Muscle of back (tissue), 11 donors: ENCODE measurements around the gene RHBDL1. TPM values are rescaled to one million over a fixed set of nuclear protein-coding genes. Genes with fewer than 3 reads are reported as not detected.

Experiments
- DNase-seq, 3 donors: peaks; one replicate each; pipeline versions ENCODE4 v3.0.0 to v3.0.0-alpha.2; 2013
- polyA plus RNA-seq, 10 donors: library from polyadenylated mRNA; unstranded; fragments of 120-200 nt; gene quantifications; one replicate each; pipeline ENCODE4 v1.2.1, GENCODE V29; 2013; ENCODE audit not compliant: insufficient read length in 10 of 10

The RHBDL1 gene
- polyA plus RNA-seq, 10 donors: 0.85 to 1.8 (median 1.2) TPM

DNA sequence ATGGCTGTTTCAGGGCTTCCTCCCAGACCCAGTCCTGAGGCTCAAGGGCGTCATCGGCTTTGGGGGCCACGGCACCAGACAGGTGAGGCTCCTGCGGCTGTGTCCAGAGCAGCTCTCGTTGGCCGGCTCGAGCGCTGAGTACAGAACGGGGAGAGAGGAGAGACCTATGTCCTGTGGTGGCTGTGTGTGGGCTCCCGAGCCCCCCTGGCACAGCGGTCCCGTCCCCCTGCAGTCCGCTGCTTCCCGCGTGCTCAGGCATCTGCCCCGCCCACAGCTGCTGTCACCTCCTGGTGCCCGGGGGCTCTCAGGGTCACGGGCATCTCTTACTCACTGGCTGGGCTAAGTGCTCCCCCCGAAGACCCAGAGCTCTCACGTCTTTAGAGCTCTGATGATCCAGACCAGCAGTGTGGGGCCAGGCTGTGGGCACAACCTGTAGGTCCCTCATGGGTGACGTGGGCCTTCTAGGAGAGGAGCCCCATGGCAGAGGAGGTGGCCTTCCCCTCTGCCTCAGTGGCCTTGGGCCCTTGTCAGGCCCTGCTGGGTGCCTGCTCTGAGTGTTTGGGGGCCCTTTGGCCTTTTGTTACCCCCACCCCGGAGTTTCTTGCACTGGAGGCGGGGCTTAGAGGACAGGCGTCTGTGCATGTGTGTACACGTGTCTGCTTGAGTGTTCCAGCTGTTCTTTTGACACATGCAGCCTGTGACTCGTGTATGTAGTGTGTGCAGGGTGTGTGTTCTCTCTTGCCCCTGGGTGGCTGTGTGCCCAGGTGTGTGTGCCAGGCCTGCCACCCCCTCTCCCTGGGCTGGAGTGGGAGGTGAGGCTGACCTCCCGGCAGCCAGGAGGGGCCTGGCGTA lies 22.8 kb upstream of the RHBDL1 start:
- no peak for DNase-seq

DNA sequence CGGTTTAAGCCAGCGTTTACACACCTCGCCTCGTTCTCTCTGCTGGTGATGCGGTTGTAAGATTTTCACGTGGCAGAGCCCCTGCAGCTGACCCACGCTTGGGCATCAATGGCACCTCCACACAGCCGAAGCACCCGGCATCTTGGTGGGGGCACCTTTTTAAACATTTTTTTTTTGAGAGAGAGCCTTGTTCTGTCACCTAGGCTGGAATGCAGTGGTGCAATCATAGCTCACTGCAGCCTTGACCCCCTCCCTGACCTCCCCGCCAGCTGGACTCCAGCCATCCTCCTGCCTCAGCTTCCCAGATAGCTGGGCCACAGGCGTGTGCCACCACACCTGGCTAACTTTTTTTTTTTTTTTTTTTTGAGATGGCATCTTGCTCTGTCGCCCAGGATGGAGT lies 21.4 kb upstream of the RHBDL1 start:
- no peak for DNase-seq

DNA sequence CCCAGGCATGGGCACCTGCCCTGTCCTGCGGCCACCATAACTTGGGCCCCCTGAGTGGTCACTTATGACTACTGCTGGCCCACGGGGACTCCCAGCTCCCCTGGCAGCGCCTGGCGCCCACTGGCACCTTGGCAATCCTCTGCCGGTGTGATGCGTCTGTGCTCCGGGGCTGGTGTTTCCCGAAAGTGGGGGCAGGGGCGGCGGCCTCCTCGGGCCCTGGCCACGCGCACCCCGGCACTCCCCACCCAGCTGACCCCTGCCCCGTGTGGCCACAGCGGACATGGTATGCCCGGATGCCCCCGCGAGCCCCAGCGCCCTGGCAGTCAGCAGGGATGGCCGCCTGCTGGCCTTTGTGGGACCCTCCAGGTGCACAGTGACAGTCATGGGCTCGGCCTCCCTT lies 18.0 kb upstream of the RHBDL1 start:
- no peak for DNase-seq

- no peak for DNase-seq
These were observed 16.5 kb upstream of the RHBDL1 start for GRCh38 chr16:658679-659571.

DNA sequence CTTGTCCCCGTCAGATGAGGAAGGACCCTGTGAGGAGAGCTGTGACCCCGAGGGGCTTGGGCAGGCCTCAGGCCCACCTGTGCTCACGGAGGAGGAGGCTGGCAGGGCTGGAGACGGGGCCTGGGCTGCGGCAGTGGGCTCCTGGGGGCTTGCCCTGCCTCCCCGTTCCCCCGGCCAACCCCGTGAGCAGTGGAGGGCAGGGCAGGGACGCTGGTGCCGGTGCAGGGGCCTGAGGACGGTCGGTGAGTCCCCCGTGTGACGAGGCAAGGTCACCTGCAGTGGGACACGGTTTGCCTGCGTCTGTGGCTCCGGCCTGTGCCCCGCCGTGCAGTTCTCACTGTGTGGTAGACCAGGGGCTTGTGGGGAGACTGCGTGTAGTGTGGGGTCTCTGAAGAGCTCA lies 15.9 kb upstream of the RHBDL1 start:
- DNase-seq: no peak

DNA sequence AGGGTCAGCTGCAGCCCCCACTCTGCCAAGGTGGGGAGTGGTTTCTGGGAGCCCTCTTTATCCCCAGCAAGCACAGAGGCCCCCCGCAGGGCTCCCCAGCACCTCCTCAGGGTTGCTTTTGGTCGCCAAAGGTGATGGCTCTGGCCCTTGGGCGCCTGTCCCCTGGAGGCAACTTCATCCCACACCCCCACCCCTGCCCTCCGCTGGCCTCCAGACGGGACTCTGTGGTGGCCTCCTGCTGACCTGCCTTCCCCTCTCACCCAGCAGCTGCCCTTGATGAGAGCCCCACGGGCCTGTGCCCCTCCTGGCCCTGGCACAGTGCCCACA lies 15.4 kb upstream of the RHBDL1 start:
- DNase-seq: no peak

- DNase-seq: peak; percentile 48 to 77 (median 71)
These were observed 14.8 kb upstream of the RHBDL1 start for GRCh38 chr16:660459-661183.

DNA sequence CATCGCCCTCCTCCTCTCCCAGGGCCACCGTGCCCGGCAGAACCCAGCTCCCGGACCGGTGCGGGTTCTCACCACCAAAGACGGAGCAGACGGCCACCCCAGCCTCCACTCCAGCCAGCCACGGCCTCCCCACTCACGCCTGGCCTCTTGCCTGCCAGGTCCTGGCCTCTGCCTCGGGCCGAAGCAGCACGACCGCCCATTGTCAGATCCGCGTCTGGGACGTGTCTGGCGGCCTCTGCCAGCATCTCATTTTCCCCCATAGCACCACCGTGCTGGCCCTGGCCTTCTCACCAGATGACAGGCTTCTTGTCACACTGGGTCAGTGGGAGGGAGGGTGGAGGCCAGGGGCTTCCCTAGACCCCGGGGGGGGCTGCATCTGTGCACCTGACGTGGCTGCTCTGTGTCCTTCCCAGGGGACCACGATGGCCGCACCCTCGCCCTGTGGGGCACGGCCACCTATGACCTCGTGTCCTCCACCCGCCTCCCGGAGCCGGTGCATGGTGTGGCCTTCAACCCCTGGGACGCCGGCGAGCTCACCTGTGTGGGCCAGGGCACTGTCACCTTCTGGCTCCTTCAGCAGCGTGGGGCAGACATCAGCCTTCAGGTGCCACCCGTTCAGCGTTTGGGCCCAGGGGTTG lies 14.2 kb upstream of the RHBDL1 start:
- no peak for DNase-seq

DNA sequence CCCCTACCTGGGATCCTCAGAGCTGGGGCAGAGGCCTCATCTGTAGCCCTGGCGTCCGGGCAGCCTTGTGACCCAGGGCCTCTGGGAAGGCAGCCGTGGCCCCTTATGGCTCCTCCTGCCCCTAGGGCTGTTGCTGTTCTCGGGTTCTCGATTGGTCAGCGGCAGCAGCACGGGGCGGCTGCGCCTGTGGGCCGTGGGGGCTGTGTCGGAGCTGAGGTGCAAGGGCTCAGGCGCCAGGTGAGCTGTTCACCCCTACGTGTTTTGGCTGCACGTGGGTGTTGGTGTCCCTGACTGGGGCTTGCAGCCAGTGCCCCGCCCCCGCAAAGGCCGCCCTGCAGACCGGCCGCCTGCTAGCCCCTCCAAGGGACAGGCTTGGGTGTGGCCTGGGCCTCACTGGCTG lies 13.4 kb upstream of the RHBDL1 start:
- no peak for DNase-seq

- DNase-seq: no peak
These were observed 12.9 kb upstream of the RHBDL1 start for GRCh38 chr16:662597-662996.

- DNase-seq: no peak
These were observed 8.9 kb upstream of the RHBDL1 start for GRCh38 chr16:666572-666971.

- DNase-seq: no peak
These were observed 8.2 kb upstream of the RHBDL1 start for GRCh38 chr16:667113-667779.

DNA sequence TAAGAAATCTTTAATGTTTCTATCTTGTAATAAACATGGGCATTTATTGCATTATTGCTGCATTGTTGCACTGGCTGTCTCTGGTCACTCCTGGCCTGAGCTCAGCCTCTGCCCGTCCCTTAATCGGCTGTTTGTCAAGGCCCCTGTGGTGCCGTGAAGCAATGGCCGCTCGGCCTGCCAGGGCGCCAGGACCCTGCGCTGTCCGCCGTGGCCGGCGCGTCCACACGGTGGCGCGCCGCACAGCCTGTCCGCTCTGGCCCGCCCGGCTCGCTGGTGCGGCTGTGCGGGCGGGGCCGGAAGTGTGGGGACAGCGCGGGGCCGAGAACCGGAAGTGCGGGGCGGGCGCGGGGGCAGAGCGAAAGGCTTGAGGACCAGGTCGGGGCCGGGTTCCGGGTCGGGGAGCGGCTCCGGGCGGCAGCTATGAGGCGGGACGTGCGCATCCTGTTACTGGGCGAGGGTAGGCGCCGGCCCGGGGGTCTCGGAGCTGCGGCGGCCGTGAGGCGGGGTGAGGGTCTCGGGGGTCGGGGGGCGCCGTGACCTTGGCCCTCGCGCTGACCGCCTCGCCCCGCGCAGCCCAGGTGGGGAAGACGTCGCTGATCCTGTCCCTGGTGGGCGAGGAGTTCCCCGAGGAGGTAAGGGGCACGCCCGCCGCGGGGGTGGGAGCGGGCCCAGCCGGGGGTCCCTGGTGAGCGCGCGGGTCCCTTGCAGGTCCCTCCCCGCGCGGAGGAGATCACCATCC lies 7.5 kb upstream of the RHBDL1 start, which contains the start of gene RHOT2:
Gene RHOT2 (plus strand): TSS at position 353 of the 739 bp plus-strand sequence. CDS start 68 bp downstream, at position 421.
- peak; percentile 90 to 96 (median 92) for DNase-seq

DNA sequence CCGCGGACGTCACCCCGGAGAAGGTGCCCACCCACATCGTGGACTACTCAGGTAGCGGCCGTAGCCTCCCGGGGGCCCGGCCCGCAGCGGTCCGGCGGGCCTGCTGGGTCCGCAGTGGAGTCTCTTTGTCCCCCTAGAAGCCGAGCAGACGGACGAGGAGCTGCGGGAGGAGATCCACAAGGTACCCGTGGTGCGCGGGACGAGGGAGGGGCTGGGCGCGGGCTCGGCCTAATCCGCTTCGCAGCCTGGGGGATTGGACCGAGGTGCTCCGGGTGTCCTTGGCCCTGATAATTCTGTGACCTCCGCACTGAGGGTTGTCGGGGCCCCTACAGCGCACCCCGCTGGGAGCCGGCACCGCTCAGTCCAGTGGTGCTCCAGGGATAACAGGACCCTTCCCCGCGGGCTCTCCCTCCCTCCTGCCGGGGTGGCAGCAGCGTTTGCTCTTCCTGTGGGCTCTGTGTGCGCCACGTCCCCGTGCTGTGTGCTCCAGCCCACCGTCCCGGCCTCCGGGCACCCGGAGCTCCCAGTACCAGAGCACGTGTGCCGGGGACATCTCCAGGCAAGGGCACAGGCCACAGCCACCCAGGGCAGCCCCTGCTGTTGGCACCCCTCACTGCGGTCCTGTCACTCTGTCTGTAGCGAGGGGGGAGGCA lies 6.8 kb upstream of the RHBDL1 start:
- DNase-seq: no peak

DNA sequence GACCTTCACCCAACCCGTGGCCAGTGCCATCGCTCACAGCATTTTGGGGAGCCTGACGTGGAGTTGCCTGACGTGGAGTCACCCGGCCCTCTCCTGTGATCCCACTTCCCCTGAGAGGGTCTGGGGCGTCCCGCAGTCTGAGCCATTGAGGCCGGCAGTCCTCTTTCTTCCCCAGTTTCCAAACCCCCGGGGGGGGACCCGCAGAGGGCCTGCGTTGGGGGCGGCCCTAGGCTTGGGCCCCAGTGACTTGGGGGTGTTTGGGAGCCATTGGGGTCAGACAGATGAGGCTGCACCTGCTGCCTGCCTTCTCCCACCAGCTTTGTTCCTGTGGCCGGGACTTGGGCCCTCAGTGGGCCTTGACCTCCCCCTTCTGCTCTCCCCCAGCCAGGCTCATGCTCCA lies 5.8 kb upstream of the RHBDL1 start:
- no peak for DNase-seq

DNA sequence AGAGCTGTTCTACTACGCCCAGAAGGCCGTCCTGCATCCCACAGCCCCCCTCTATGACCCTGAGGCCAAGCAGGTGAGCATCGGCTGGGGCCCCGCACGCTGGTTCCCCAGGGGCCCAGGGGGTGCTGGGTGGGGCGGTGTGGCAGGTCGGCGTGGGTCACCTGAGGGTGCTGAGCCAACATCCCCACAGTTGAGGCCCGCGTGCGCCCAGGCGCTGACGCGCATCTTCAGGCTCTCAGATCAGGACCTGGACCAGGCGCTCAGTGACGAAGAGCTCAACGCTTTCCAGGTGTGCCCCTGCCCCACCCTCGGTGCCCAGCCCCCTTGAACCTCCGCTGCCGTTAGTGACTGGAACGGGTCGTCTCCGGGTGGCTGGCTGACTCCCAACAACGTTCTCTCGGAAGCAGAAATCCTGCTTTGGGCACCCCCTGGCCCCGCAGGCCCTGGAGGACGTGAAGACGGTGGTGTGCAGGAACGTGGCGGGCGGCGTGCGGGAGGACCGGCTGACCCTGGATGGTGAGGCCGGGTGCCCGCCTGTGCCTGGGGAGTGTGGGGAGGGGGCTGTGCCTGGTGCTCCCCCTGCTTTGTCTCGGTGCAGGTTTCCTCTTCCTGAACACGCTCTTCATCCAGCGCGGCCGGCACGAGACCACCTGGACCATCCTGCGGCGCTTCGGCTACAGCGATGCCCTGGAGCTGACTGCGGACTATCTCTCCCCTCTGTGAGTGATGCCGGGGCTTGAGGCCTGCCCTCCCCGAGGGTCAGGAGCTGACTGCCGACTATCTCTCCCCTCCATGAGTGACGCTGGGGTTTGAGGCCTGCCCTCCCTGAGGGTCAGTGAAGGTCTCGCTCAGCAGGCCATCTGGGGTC lies 4.8 kb upstream of the RHBDL1 start:
- no peak for DNase-seq

DNA sequence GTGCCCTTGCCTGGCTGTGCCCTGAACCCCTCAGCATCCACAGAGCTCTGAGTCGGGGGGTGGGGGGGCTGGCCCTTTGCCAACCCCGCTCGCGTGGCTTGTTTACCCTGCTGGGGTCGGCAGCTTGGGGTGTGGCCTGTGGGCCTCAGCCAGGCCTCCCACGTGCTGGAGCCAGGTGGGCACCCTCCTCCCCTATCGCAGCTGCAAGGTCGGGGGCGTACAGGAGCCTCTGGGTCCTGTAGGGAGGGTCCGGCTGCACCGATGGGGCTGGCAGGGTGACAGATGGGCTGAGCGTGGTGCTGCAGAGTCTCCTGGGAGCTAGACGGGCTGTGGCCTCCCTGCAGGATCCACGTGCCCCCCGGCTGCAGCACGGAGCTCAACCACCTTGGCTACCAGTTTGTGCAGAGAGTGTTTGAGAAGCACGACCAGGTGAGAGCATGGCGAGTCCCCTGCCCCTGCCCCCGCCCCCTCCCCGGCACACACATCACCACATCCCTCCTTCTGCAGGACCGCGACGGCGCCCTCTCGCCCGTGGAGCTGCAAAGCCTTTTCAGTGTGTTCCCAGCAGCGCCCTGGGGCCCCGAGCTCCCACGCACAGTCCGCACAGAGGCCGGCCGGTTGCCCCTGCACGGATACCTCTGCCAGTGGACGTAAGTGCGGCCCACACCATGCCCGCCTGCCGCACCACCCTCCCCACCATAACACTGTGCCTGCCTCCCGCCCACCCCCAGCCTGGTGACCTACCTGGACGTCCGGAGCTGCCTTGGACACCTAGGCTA lies 3.9 kb upstream of the RHBDL1 start:
- DNase-seq: no peak

DNA sequence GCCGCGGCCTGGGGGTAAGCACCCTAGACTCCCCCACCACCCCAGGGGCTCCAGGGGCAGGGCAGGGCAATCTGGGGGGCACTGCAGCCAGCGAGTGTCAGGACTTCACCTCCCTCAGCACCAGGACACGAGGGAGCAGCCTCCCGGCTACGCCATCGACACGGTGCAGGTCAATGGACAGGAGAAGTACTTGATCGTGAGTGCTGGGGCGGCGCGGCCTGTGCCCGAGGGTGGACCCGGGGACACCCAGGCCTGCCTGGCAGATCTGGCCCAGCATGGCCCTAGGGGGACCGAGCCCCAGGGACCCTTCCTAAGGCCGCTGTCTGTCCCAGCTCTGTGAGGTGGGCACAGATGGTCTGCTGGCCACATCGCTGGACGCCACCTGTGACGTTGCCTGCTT lies 3.1 kb upstream of the RHBDL1 start:
- DNase-seq: no peak
